ENCODE measurements around the gene PLK5. TPM values are rescaled to one million over a fixed set of nuclear protein-coding genes. Genes with fewer than 3 reads are reported as not detected.

The PLK5 gene
- total and polyA plus RNA-seq, 4 donors = 0.03 TPM; not detected in 3

GRCh38 chr19:1575323-1576241, 51.7 kb downstream of the PLK5 start:
- H3K36me3 ChIP-seq (ENCODE audit: control insufficient read depth in 4 of 4, insufficient read depth in 3 of 4, low read depth in 1 of 4, low read length in 3 of 4) = peaks cover 0 to 24% (median 6%) of the 10 kb centered on the region in 4 donors
- TF ChIP-seq MAX (IDR thresholded peaks at IDR 0.05) (no peak), RAD21 (IDR thresholded peaks at IDR 0.05) (no peak), FOXA2 (IDR thresholded peaks at IDR 0.05) (no peak), NR2F2 (IDR thresholded peaks at IDR 0.05) (no peak)
- no peak overlapping the region for H3K27ac ChIP-seq (ENCODE audit: low read depth in 1 of 2, low read length in 2 of 2)
- no peak for DNase-seq (ENCODE audit: low spot score)
- H3K27me3 ChIP-seq (ENCODE audit: control insufficient read depth in 4 of 4, insufficient read depth in 4 of 4, low read length in 3 of 4) = no peaks in the 10 kb centered on the region
- WGBS = 92% methylated on average over 22 of the region's 22 CpGs
- H3K9ac ChIP-seq (ENCODE audit: low read depth in 1 of 2, low read length in 2 of 2) = no peak overlapping the region
- H3K4me1 ChIP-seq (ENCODE audit: control insufficient read depth in 4 of 4, insufficient read depth in 4 of 4, low read length in 3 of 4) = no peaks in the 10 kb centered on the region
- H3K4me3 ChIP-seq (ENCODE audit: low read depth in 1 of 3, low read length in 3 of 3) = no peak overlapping the region
- no peaks in the 10 kb centered on the region for H3K9me3 ChIP-seq (ENCODE audit: control insufficient read depth in 4 of 4, low read length in 3 of 4)

- no peak for DNase-seq (ENCODE audit: low spot score)
- no peak for TF ChIP-seq CTCF (IDR thresholded peaks at IDR 0.05; ENCODE audit: low read depth, low read length, missing input control)
- no peak for TF ChIP-seq EGR1 (IDR thresholded peaks at IDR 0.05; ENCODE audit: low read depth in 2 of 2)
- no peak for TF ChIP-seq TAF1 (conservative IDR thresholded peaks at IDR 0.05)
- TF ChIP-seq JUND (IDR thresholded peaks at IDR 0.05) = no peak
- TF ChIP-seq RXRA (IDR thresholded peaks at IDR 0.05) = no peak
- TF ChIP-seq ZBTB33 (IDR thresholded peaks at IDR 0.05) = no peak
- TF ChIP-seq YY1 (IDR thresholded peaks at IDR 0.05) = no peak
- no peak for TF ChIP-seq HNF4G (IDR thresholded peaks at IDR 0.05)
Measured at GRCh38 chr19:1576242-1577089, 52.6 kb downstream of the PLK5 start.

More at GRCh38 chr19:1576242-1577089, 52.6 kb downstream of the PLK5 start:
- no peak overlapping the region for H3K9ac ChIP-seq (ENCODE audit: low read depth in 1 of 2, low read length in 2 of 2)
- no peaks in the 10 kb centered on the region for H3K9me3 ChIP-seq (ENCODE audit: control insufficient read depth in 4 of 4, low read length in 3 of 4)
- no peak overlapping the region for H3K27ac ChIP-seq (ENCODE audit: low read depth in 1 of 2, low read length in 2 of 2)
- H3K4me3 ChIP-seq (ENCODE audit: low read depth in 1 of 3, low read length in 3 of 3) = no peak overlapping the region
- no peaks in the 10 kb centered on the region for H3K27me3 ChIP-seq (ENCODE audit: control insufficient read depth in 4 of 4, insufficient read depth in 4 of 4, low read length in 3 of 4)
- WGBS = 92% methylated on average over 30 of the region's 30 CpGs
- H3K36me3 ChIP-seq (ENCODE audit: control insufficient read depth in 4 of 4, insufficient read depth in 3 of 4, low read depth in 1 of 4, low read length in 3 of 4) = peaks cover 0 to 33% (median 7%) of the 10 kb centered on the region in 4 donors
- H3K4me1 ChIP-seq (ENCODE audit: control insufficient read depth in 4 of 4, insufficient read depth in 4 of 4, low read length in 3 of 4) = no peaks in the 10 kb centered on the region
